PFSK-1 (cell line): ENCODE measurements around the gene SLC35E1.

Experiments used
- FOXP2 ChIP-seq: optimal IDR thresholded peaks from 2 replicates; pipeline ENCODE3; 2011; ENCODE audit warnings: borderline replicate concordance, control low read depth, inconsistent platforms; ENCODE audit not compliant: insufficient read depth; ENCODE audit errors: extremely low read length, extremely low read depth
- POLR2AphosphoS5 ChIP-seq: IDR thresholded peaks from 2 replicates; pipeline ENCODE4 v1.6.1; 2012; ENCODE audit warnings: low read depth, mild to moderate bottlenecking, control low read depth, low read length, moderate library complexity
- REST ChIP-seq, 2 experiments: IDR thresholded peaks; 2 replicates each; pipeline versions ENCODE4 v1.6.1 to v1.8.0; 2011 to 2012; ENCODE audit warnings: low read depth in 2 of 2, low read length in 2 of 2, control low read depth in 1 of 2, inconsistent platforms in 1 of 2, mild to moderate bottlenecking in 1 of 2, moderate library complexity in 1 of 2; ENCODE audit not compliant: insufficient read depth in 1 of 2
- SIN3A ChIP-seq: IDR thresholded peaks from 2 replicates; pipeline ENCODE4 v1.6.1; 2012; ENCODE audit warnings: mild to moderate bottlenecking, low read length, moderate library complexity, borderline replicate concordance; ENCODE audit not compliant: insufficient read depth
- TAF1 ChIP-seq: IDR thresholded peaks from 2 replicates; pipeline ENCODE4 v1.6.1; 2012; ENCODE audit warnings: low read length, control low read depth, borderline replicate concordance; ENCODE audit not compliant: insufficient read depth

Gene SLC35E1

GRCh38 chr19:16566702-16567101, 5.5 kb downstream of the SLC35E1 start:
- TF ChIP-seq TAF1 (no peak), REST (IDR thresholded peaks at IDR 0.05; ENCODE audit: insufficient read depth in 1 of 2, low read depth in 2 of 2, low read length in 2 of 2) (no peak), FOXP2 (no peak), SIN3A (no peak), POLR2AphosphoS5 (no peak)

- TF ChIP-seq POLR2AphosphoS5: no peak
- no peak for TF ChIP-seq TAF1
- no peak for TF ChIP-seq FOXP2
- no peak for TF ChIP-seq SIN3A
- no peak for TF ChIP-seq REST (IDR thresholded peaks at IDR 0.05; ENCODE audit: insufficient read depth in 1 of 2, low read depth in 2 of 2, low read length in 2 of 2)
Measured at GRCh38 chr19:16566161-16566560, 6.1 kb downstream of the SLC35E1 start.

GRCh38 chr19:16564842-16565241, 7.4 kb downstream of the SLC35E1 start:
- no peak for TF ChIP-seq TAF1
- TF ChIP-seq FOXP2: no peak
- TF ChIP-seq POLR2AphosphoS5: no peak
- TF ChIP-seq SIN3A: no peak
- no peak for TF ChIP-seq REST (IDR thresholded peaks at IDR 0.05; ENCODE audit: insufficient read depth in 1 of 2, low read depth in 2 of 2, low read length in 2 of 2)

GRCh38 chr19:16562608-16563025, 9.6 kb downstream of the SLC35E1 start:
- TF ChIP-seq POLR2AphosphoS5: no peak
- TF ChIP-seq TAF1: no peak
- no peak for TF ChIP-seq SIN3A
- TF ChIP-seq FOXP2: no peak

- no peak for TF ChIP-seq POLR2AphosphoS5
- no peak for TF ChIP-seq REST (IDR thresholded peaks at IDR 0.05; ENCODE audit: insufficient read depth in 1 of 2, low read depth in 2 of 2, low read length in 2 of 2)
- no peak for TF ChIP-seq TAF1
- TF ChIP-seq SIN3A: no peak
- TF ChIP-seq FOXP2: no peak
Measured at GRCh38 chr19:16561382-16561781, 10.8 kb downstream of the SLC35E1 start.
